ENCODE measurements around the gene PRLHR.

DNA sequence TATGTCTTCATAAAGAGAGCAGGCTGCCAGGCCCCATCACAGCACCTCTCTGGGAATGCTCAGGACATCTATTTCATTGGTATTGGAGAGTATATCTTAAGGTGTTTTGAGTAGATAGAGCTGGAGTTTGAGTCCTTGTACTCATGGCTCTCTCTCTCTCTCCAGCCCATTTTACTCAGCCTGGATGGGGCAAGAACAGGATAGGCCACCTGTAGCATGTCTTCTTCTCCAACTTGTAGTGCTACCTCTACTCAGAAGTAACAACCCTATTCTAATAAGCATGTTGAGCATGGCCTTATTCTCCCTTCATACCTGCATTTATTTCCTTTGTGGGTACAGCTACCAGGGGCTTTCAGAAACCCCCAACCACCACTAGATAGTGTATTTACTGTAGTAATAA, 21.9 kb downstream of the PRLHR start:
- TF ChIP-seq CTCF (IDR thresholded peaks at IDR 0.05; ENCODE audit: borderline replicate concordance, extremely low read depth, low read length, poor library complexity, severe bottlenecking) (no peak), EZH2 (IDR thresholded peaks at IDR 0.05; ENCODE audit: borderline replicate concordance, low read depth, low read length, severe bottlenecking) (no peak)

Data from DND-41 (cell line).